Cortex of kidney (tissue), 1 donor: ENCODE measurements around the gene ACACB.
"Not testable (repeated sequence)": the region's sequence is repeated elsewhere in the genome, so short reads cannot be mapped to it uniquely, and the experiment has no call there.

Experiments
- DNase-seq: peaks from one replicate; lab custom pipeline; 2025; lab: John Stamatoyannopoulos, UW

Gene ACACB

GRCh38 chr12:109140560-109140959 is 24.2 kb downstream of the ACACB start:
- DNase-seq, result no peak

DNA sequence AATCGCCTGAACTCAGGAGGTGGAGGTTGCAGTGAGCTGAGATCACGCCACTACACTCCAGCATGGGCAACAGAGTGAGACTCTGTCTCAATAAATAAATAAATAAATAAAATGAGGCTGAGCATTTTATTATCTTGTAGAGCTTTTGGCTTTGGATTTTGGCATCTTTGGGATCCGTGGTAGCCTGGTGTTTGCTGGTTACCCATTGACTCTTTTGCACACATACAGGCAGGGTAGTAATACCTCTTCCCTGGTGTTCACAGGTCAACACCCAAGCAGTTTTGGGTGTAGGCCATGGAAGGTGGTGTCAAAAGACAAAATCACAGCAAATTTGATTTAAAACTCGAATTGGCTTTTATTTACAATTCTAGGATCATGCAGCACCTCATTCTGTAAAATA is 27.8 kb downstream of the ACACB start:
- DNase-seq, result no peak

DNA sequence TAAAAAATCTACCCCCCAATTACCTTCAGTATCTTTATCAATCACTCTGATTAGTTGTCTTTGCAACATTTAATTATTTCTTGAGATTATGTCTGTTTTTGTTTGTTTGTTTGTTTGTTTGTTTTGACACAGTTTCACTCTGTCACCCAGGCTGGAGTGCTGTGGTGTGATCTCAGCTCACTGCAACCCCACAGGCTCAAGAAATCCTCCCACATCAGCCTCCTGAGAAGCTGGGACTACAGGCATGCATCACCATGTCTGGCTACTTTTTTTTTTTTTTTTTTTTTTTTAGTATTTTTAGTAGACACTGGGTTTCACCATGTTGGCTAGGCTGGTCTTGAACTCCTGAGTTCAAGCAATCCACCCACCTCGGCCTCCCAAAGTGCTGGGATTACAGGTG is 30.7 kb downstream of the ACACB start:
- not testable (repeated sequence) for DNase-seq

DNA sequence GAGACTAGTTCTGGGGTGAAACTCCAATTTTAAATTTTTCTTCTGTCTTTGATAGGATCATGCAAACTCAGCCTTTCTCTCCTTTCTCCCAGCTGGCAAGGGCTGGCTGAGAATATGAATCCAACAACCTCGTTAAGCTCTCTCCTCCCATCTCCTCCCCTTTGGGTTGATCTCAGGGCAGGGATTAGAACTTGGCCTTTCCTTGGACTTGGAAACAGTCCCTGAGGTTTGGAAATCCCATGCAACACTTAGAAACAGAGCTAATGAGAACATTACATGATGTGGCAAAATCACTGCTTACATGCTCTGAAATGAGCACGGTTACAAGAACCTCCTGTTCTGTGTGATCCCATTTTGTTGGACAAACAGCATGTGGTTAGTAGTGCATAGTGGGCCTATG is 31.6 kb downstream of the ACACB start:
- no peak for DNase-seq

GRCh38 chr12:109150124-109150640 is 33.8 kb downstream of the ACACB start:
- DNase-seq, result no peak

DNA sequence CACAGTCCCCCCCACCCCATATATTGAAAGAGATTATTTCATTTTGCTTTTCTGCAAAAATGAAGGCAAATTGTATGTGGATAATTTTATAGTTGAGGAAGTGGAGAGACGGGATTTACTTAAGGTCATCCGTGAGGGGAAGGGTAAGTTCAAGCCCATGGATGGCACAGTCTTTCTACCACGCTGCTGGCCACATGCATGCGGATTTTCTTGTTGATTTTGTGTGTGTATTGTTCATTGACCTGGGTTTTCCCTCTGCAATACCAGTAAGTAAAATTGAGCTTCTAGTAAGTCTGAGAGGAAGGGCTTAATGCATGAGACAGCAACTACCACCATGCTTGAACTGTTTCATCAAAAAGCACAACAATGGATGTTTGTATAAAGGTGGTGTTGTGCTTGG is 35.1 kb downstream of the ACACB start:
- DNase-seq, result no peak

DNA sequence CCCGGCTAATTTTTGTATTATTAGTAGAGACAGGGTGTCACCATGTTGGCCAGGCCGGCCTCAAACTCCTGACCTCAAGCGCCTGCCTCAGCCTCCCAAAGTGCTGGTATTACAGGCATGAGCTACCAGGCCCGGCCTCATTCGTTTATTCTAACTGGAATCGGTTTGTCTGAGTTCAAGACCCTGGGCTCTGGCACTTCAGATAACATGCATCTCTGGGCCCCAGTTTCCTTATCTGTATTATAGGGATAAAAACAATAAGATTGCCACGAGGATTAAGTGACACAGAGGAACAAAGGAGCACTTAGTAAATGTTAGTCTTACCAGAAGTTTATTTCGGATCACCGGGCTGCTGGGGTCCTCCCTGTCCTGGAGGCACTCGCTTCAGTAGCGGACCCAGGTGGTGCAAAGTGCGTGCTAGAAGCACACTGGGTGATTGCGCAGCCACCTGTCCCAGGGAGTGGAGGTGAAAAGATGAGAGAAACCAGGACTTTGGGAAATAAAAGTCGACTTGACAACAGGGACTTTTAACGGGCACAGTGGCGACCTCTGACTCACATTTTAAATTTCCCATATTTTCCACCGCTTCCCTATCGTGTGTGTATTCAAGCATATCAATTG is 37.5 kb downstream of the ACACB start:
- no peak for DNase-seq

GRCh38 chr12:109154451-109155438 is 38.4 kb downstream of the ACACB start:
- peak; percentile 82 for DNase-seq

- DNase-seq, result no peak
Observed at GRCh38 chr12:109156036-109156435, 39.6 kb downstream of the ACACB start.

- no peak for DNase-seq
Observed at GRCh38 chr12:109156586-109156985, 40.2 kb downstream of the ACACB start.

- DNase-seq, result no peak
Observed at GRCh38 chr12:109157986-109158385, 41.6 kb downstream of the ACACB start.

GRCh38 chr12:109160433-109160832 is 44.0 kb downstream of the ACACB start:
- DNase-seq, result no peak

GRCh38 chr12:109160873-109161272 is 44.5 kb downstream of the ACACB start:
- no peak for DNase-seq

GRCh38 chr12:109162551-109162950 is 46.2 kb downstream of the ACACB start:
- no peak for DNase-seq

- DNase-seq, result no peak
Observed at GRCh38 chr12:109163167-109163566, 46.8 kb downstream of the ACACB start.

- DNase-seq, result no peak
Observed at GRCh38 chr12:109165599-109165998, 49.2 kb downstream of the ACACB start.

DNA sequence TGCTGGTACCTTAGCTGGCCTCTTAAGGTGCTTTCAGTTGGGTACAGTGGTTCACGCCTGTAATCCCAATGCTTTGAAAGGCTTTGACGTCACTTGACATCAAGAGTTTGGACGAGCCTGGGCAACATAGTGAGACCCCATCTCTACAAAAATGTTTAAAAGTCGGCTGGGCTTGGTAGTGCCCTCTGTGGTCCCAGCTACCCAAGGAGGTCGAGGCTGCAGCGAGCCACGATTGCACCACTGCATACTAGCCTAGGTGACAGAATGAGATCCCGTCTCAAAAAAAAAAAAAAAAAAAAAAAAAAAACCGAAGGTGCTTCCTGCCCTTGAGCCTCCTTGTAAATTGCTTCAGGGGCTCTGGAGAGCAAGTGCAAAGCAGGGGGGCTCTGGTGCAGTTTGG is 50.0 kb downstream of the ACACB start:
- no peak for DNase-seq

GRCh38 chr12:109167781-109168180 is 51.4 kb downstream of the ACACB start:
- no peak for DNase-seq

DNA sequence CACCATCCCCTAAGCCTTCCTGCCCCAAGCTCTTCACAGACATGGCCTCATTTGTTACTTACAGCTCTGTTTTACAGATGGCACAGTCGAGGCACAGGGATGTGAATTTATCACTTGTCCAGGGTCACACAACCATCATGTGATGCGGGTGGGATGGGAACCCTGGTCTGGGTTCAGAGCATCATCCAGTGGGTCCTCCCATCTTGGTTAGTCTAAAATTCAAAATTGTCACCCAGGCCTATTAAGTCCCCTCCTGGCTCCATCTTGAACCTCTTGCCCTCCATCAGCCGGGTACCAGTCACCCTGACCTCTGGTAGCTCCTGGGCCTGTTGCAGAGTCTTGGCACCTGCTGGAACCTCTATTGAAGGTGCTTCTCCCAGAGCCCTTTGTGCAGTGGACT is 52.9 kb downstream of the ACACB start:
- DNase-seq, result no peak

DNA sequence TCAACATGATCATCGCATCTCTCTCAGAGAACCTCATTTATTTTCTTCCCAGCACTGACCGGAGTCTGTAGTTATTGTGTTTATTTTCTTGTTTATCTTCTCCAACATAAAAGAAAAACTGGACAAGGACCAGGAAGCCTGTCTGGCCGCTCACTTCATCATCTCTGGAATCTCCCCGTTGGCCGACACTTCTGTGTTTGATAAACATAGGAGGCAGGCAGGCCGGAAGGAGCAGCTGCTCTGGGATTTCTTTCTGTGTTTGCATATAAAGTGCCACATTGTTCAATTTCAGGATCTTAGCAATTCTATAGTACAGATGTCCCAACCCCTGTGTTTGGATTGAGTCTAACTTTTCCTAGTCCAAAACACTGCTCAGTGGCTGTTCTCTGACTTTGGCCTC is 53.3 kb downstream of the ACACB start:
- DNase-seq, result no peak

GRCh38 chr12:109170324-109170723 is 53.9 kb downstream of the ACACB start:
- no peak for DNase-seq

GRCh38 chr12:109172787-109173186 is 56.4 kb downstream of the ACACB start:
- not testable (repeated sequence) for DNase-seq
